Measurements from ENCODE around the gene MINDY4. TPM values are rescaled to one million over a fixed set of nuclear protein-coding genes. Genes with fewer than 3 reads are reported as not detected.

The MINDY4 gene
- total RNA-seq, 4 donors from 2014 or later = 4.6 to 14.1 (median 6.8) TPM

DNA sequence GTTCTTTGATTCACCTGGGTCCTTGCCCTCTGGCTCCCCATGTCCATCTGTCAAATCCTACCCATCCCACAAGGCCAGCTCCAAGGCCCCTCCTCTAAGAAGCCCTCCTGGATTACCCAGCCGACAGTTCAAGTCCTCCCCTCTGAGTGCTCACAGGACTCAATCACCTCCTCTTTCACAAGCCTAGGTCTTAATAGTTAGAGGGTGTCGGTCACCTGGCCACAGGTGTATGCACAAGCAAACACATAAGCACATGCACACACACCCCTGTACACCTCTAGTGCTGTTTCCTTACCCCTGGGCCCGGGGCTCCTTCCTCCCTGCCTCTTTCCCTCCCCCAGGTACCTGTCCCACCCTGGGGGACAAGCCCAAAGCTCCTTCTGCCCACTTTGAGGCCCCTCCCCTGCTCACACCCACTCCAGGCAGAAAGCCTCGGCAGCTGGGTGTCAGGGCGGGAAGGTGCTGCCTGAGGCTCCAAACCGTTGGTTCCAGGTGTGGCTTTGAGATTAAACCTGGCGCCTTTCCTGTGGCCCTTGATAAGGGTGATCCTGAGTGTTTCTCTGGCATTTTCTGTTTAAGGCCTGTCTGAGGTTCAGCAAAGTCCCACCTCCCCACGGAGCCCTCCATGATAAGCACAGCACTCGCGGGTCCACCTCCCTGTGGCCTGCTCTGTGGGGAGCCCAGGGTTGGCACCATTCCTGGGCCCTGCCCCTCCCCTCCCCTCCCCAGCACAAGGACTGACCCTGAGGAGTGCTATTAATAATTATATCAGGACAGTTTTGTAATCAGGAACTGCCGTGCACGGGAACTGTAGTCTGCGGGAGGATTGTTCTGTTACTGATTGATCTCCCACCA, 125.8 kb downstream of the MINDY4 start:
- Histone ChIP-seq H3K4me1 (peaks cover 0 to 14% (median 7%) of the 10 kb centered on the region in 4 donors), H3K9me3 (no peaks in the 10 kb centered on the region), H3K4me3 (no peak overlapping the region), H3K27me3 (no peaks in the 10 kb centered on the region), H3K27ac (peak overlapping the region in 1 of 4 donors; percentile 38), H3K36me3 (no peaks in the 10 kb centered on the region)
- intact Hi-C loops (cut with DNase I; ENCODE audit: low total_unique reads) (no loop called here), in situ Hi-C loops (cut with MboI; ENCODE audit: low pct_ligation_motif_present in 1 of 4, low pct_unique_long_range_greater_than_20kb in 1 of 4, low sequenced_read_pairs in 3 of 4) (no loop called here)
- 58% methylated on average over 4 to 13 of the region's 13 CpGs for WGBS, 2 donors (ENCODE audit: low coverage in 1 of 2)
- TF ChIP-seq POLR2A (IDR thresholded peaks at IDR 0.05) (no peak), POLR2AphosphoS5 (IDR thresholded peaks at IDR 0.05) (no peak), EP300 (IDR thresholded peaks at IDR 0.05; ENCODE audit: low read depth) (no peak)
- TF ChIP-seq, protein P1, sequence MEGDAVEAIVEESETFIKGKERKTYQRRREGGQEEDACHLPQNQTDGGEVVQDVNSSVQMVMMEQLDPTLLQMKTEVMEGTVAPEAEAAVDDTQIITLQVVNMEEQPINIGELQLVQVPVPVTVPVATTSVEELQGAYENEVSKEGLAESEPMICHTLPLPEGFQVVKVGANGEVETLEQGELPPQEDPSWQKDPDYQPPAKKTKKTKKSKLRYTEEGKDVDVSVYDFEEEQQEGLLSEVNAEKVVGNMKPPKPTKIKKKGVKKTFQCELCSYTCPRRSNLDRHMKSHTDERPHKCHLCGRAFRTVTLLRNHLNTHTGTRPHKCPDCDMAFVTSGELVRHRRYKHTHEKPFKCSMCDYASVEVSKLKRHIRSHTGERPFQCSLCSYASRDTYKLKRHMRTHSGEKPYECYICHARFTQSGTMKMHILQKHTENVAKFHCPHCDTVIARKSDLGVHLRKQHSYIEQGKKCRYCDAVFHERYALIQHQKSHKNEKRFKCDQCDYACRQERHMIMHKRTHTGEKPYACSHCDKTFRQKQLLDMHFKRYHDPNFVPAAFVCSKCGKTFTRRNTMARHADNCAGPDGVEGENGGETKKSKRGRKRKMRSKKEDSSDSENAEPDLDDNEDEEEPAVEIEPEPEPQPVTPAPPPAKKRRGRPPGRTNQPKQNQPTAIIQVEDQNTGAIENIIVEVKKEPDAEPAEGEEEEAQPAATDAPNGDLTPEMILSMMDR (IDR thresholded peaks at IDR 0.05) = no peak
- no peak for DNase-seq

DNA sequence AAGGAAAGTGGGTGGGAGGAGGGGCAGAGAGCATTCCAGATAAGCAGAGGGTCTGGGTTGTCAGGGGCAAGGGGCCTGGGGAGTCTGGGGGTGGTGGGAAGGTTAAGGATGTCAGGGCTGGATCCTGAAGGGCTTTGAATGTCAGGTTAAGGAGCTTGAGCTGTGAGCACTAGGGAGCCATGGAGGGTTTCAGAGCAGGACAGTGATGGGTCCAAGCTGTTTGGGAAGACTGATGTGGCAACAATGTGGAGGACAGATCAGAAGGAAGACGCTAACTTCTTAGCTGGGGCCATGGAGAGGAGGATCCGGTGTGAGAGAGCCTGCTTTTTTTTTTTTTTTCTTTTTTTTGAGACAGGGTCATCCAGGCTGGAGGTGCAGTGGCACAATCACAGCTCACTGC, 126.6 kb downstream of the MINDY4 start:
- Histone ChIP-seq H3K9me3 (no peaks in the 10 kb centered on the region), H3K27ac (no peak overlapping the region), H3K36me3 (no peaks in the 10 kb centered on the region), H3K4me3 (no peak overlapping the region), H3K4me1 (peaks cover 0 to 14% (median 7%) of the 10 kb centered on the region in 4 donors), H3K27me3 (no peaks in the 10 kb centered on the region)
- DNase-seq = no peak
- 78 to 88% methylated on average over 1 to 2 of the region's 2 CpGs for WGBS, 2 donors (ENCODE audit: low coverage in 1 of 2)
- in situ Hi-C loops (cut with MboI; ENCODE audit: low pct_ligation_motif_present in 1 of 4, low pct_unique_long_range_greater_than_20kb in 1 of 4, low sequenced_read_pairs in 3 of 4) (no loop called here), intact Hi-C loops (cut with DNase I; ENCODE audit: low total_unique reads) (no loop called here)
- no peak for TF ChIP-seq POLR2A (IDR thresholded peaks at IDR 0.05)
- TF ChIP-seq, protein P1 (IDR thresholded peaks at IDR 0.05) = no peak
- no peak for TF ChIP-seq EP300 (IDR thresholded peaks at IDR 0.05; ENCODE audit: low read depth)
- TF ChIP-seq POLR2AphosphoS5 (IDR thresholded peaks at IDR 0.05) = no peak

DNA sequence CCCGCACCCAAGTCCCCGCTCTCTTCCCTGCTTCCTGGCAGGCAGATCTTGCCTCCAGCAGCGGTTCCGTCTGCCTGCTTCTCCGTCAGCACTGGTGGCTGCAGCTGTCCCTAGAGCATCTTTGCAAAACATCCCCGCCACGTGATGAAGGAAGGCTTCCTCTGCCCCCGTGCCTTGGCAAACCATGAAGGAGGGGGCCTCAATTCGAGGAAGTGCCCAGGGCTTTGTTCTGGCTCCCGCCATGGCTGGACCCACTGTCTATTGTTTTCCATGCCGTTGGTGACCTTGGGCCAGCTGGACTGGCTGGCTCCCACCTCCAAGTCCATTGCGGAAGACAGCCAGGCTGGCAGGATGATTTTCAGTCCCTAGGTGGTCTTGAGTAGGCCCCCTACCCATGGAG, 127.2 kb downstream of the MINDY4 start:
- no peak for DNase-seq
- Histone ChIP-seq H3K27ac (no peak overlapping the region), H3K9me3 (no peaks in the 10 kb centered on the region), H3K4me1 (peaks cover 0 to 14% (median 7%) of the 10 kb centered on the region in 4 donors), H3K36me3 (no peaks in the 10 kb centered on the region), H3K4me3 (no peak overlapping the region), H3K27me3 (no peaks in the 10 kb centered on the region)
- intact Hi-C loops (cut with DNase I; ENCODE audit: low total_unique reads) = no loop called here
- TF ChIP-seq, protein P1 (IDR thresholded peaks at IDR 0.05) = no peak
- no peak for TF ChIP-seq EP300 (IDR thresholded peaks at IDR 0.05; ENCODE audit: low read depth)
- TF ChIP-seq POLR2A (IDR thresholded peaks at IDR 0.05) = no peak
- TF ChIP-seq POLR2AphosphoS5 (IDR thresholded peaks at IDR 0.05) = no peak
- in situ Hi-C loops (cut with MboI; ENCODE audit: low pct_ligation_motif_present in 1 of 4, low pct_unique_long_range_greater_than_20kb in 1 of 4, low sequenced_read_pairs in 3 of 4) = no loop called here
- WGBS, 2 donors (ENCODE audit: low coverage in 1 of 2) = 50 to 72% methylated on average over 4 to 12 of the region's 12 CpGs

DNA sequence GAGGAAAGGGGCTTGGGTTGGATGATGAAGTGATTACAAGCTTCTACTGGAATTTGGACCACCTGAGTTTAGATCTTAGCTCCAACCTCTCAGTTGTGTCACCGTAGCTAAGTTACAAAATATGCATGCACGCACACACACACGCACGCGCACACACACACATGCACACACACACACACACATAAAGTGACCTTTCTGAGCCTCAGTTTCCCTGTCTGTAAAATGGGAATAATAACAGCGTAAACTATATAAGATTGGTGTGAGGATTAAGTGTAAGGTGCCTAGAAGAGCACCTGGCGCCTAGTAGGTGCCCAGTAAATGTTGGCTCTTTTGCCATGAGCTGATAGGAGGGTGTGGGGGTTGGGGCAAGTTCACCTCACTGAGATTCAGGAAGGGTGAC, 127.8 kb downstream of the MINDY4 start:
- H3K9me3 ChIP-seq = no peaks in the 10 kb centered on the region
- no peaks in the 10 kb centered on the region for H3K27me3 ChIP-seq
- TF ChIP-seq POLR2A (IDR thresholded peaks at IDR 0.05) = no peak
- TF ChIP-seq EP300 (IDR thresholded peaks at IDR 0.05; ENCODE audit: low read depth) = no peak
- TF ChIP-seq, protein P1 (IDR thresholded peaks at IDR 0.05) = no peak
- TF ChIP-seq POLR2AphosphoS5 (IDR thresholded peaks at IDR 0.05) = no peak
- in situ Hi-C loops (cut with MboI; ENCODE audit: low pct_ligation_motif_present in 1 of 4, low pct_unique_long_range_greater_than_20kb in 1 of 4, low sequenced_read_pairs in 3 of 4) = no loop called here
- H3K36me3 ChIP-seq = no peaks in the 10 kb centered on the region
- no peak for DNase-seq
- no peak overlapping the region for H3K27ac ChIP-seq
- intact Hi-C loops (cut with DNase I; ENCODE audit: low total_unique reads) = no loop called here
- peaks cover 0 to 9% (median 7%) of the 10 kb centered on the region in 4 donors for H3K4me1 ChIP-seq
- WGBS, 2 donors (ENCODE audit: low coverage in 1 of 2) = 96 to 100% methylated on average over 2 to 7 of the region's 7 CpGs
- H3K4me3 ChIP-seq = no peak overlapping the region

Data from transverse colon (tissue), 4 donors.